ENCODE data around the gene IZUMO1. TPM values are rescaled to one million over a fixed set of nuclear protein-coding genes. Genes with fewer than 3 reads are reported as not detected.

IZUMO1 gene
- total and polyA plus RNA-seq, 9 of the 15 experiments (the other 6 are each of a cell fraction or from before 2014, with no cell fraction given) = 0.14 to 2.1 (median 0.73) TPM

DNA sequence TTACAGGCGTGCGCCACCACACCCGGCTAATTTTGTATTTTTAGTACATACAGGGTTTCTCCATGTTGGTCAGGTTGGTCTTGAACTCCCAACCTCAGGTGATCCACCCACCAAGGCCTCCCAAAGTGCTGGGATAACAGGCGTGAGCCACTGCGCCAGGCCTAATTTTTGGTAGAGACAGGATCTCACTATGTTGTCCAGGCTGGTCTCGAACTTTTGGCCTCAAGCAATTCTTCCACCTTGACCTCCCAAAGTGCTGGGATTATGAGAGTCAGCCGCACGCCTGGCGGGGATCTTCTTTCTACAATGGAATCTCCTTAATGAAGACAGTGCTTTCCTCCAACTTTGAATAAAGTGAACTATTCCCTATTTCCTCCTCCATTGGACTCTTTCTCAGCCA lies 12.1 kb downstream of the IZUMO1 start:
- CTCF ChIA-PET (ENCODE audit: low intra/inter-chr PET ratio) = no interaction called here
- no peaks in the 10 kb centered on the region for H3K36me3 ChIP-seq (ENCODE audit: control insufficient read depth, insufficient read depth, low read length)
- H2AFZ ChIP-seq (ENCODE audit: low read depth, low read length) = no peak overlapping the region
- POLR2A ChIA-PET = no interaction called here
- DNase-seq (ENCODE audit: extremely low read depth in 1 of 4, low spot score in 3 of 4) = no peak
- H3K27ac ChIP-seq (ENCODE audit: extremely low read depth, low read depth, low read length) = no peak overlapping the region
- H3K4me2 ChIP-seq (ENCODE audit: insufficient read depth, low read length) = no peak overlapping the region
- intact Hi-C loops (cut with micrococcal nuclease) (loop anchor here (5.0 kb wide), 1 partner anchor 87 kb away; the partner anchor contains the start of gene CA11), in situ Hi-C loops (cut with MboI) (no loop called here)
- no peaks in the 10 kb centered on the region for H4K20me1 ChIP-seq (replicated peaks; ENCODE audit: control insufficient read depth, insufficient read depth, low read length)
- H3K4me1 ChIP-seq (replicated peaks in 1 of 2; ENCODE audit: control insufficient read depth in 2 of 2, insufficient read depth in 2 of 2, low read length in 2 of 2) = peaks cover 19 to 31% of the 10 kb centered on the region in 2 experiments
- no peak overlapping the region for H3K4me3 ChIP-seq
- H3K9me3 ChIP-seq (replicated peaks; ENCODE audit: control insufficient read depth, insufficient read depth, low read depth, low read length) = no peaks in the 10 kb centered on the region
- 95% methylated on average over 5 of the region's 9 CpGs for WGBS (ENCODE audit: insufficient coverage, low coverage, missing lambda C conversion rate)
- H3K9ac ChIP-seq (ENCODE audit: insufficient read depth in 1 of 2, low read depth in 2 of 2, low read length in 2 of 2) = no peak overlapping the region
- no peaks in the 10 kb centered on the region for H3K27me3 ChIP-seq (ENCODE audit: control insufficient read depth in 2 of 2, insufficient read depth in 2 of 2, low read length in 2 of 2)
- TF ChIP-seq ZNF121 (CRISPR knock-in tag; conservative IDR thresholded peaks at IDR 0.05) = peak; percentile 84
- no peak for TF ChIP-seq NUFIP1 (IDR thresholded peaks at IDR 0.05; ENCODE audit: partially characterized antibody)
- TF ChIP-seq BCOR (IDR thresholded peaks at IDR 0.05) = peak; percentile 35; the same call in 1 of the 2 replicates
- H3K79me2 ChIP-seq (ENCODE audit: control insufficient read depth, insufficient read depth, low read length) = no peaks in the 10 kb centered on the region; the same call in 2 of the 3 replicates
- H3K9me1 ChIP-seq (ENCODE audit: control insufficient read depth, insufficient read depth, low read length) = no peaks in the 10 kb centered on the region
- FAIRE-seq = no peak
- no peak for ATAC-seq
- BruUV-seq (replicated peaks) = no TSS peak

DNA sequence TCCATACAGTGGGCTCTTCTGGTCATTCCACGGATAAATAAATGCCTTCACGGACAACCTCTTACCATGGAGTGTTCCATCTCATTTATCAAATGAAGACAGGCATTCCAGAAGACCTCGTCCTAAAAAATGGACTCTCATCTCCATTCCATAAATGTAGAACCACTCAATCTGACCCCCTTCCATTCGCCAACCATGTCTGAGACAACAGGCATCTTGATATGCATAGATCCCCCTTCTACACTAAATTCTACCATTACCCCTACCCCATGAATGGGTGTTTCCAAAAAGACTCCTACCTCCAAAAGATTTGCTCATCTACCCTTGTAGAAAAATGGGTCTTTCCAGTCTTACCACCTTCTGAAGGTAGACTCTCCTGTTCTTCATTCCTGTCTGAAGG lies 15.3 kb downstream of the IZUMO1 start:
- H3K9me1 ChIP-seq (ENCODE audit: control insufficient read depth, insufficient read depth, low read length) = no peaks in the 10 kb centered on the region
- H3K9me3 ChIP-seq (replicated peaks; ENCODE audit: control insufficient read depth, insufficient read depth, low read depth, low read length) = no peaks in the 10 kb centered on the region
- no TSS peak for BruUV-seq (replicated peaks)
- ChIA-PET CTCF (ENCODE audit: low intra/inter-chr PET ratio) (no interaction called here), POLR2A (no interaction called here)
- no peak for FAIRE-seq
- in situ Hi-C loops (cut with MboI) = no loop called here
- intact Hi-C loops (cut with micrococcal nuclease) = no loop called here
- peaks cover 0 to 8% of the 10 kb centered on the region in 2 experiments; a peak in 3 of 5 replicates for H3K4me1 ChIP-seq (replicated peaks in 1 of 2; ENCODE audit: control insufficient read depth in 2 of 2, insufficient read depth in 2 of 2, low read length in 2 of 2)
- no peak overlapping the region for H2AFZ ChIP-seq (ENCODE audit: low read depth, low read length)
- H3K4me3 ChIP-seq = no peak overlapping the region
- no peak for ATAC-seq
- H3K27ac ChIP-seq (ENCODE audit: extremely low read depth, low read depth, low read length) = no peak overlapping the region
- no peaks in the 10 kb centered on the region for H4K20me1 ChIP-seq (replicated peaks; ENCODE audit: control insufficient read depth, insufficient read depth, low read length)
- no peaks in the 10 kb centered on the region for H3K79me2 ChIP-seq (ENCODE audit: control insufficient read depth, insufficient read depth, low read length)
- no peak for DNase-seq (ENCODE audit: extremely low read depth in 1 of 4, low spot score in 3 of 4)
- TF ChIP-seq, protein P1, sequence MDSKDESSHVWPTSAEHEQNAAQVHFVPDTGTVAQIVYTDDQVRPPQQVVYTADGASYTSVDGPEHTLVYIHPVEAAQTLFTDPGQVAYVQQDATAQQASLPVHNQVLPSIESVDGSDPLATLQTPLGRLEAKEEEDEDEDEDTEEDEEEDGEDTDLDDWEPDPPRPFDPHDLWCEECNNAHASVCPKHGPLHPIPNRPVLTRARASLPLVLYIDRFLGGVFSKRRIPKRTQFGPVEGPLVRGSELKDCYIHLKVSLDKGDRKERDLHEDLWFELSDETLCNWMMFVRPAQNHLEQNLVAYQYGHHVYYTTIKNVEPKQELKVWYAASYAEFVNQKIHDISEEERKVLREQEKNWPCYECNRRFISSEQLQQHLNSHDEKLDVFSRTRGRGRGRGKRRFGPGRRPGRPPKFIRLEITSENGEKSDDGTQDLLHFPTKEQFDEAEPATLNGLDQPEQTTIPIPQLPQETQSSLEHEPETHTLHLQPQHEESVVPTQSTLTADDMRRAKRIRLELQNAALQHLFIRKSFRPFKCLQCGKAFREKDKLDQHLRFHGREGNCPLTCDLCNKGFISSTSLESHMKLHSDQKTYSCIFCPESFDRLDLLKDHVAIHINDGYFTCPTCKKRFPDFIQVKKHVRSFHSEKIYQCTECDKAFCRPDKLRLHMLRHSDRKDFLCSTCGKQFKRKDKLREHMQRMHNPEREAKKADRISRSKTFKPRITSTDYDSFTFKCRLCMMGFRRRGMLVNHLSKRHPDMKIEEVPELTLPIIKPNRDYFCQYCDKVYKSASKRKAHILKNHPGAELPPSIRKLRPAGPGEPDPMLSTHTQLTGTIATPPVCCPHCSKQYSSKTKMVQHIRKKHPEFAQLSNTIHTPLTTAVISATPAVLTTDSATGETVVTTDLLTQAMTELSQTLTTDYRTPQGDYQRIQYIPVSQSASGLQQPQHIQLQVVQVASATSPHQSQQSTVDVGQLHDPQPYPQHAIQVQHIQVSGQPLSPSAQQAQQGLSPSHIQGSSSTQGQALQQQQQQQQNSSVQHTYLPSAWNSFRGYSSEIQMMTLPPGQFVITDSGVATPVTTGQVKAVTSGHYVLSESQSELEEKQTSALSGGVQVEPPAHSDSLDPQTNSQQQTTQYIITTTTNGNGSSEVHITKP (IDR thresholded peaks at IDR 0.05; ENCODE audit: partially characterized antibody) = peak; percentile 62
- TF ChIP-seq ZNF561 (CRISPR knock-in tag; conservative IDR thresholded peaks at IDR 0.05) = no peak
- no peak overlapping the region for H3K9ac ChIP-seq (ENCODE audit: insufficient read depth in 1 of 2, low read depth in 2 of 2, low read length in 2 of 2)
- no peaks in the 10 kb centered on the region for H3K27me3 ChIP-seq (ENCODE audit: control insufficient read depth in 2 of 2, insufficient read depth in 2 of 2, low read length in 2 of 2)
- H3K36me3 ChIP-seq (ENCODE audit: control insufficient read depth, insufficient read depth, low read length) = peaks cover 3% of the 10 kb centered on the region; the same call in 1 of the 3 replicates
- no peak overlapping the region for H3K4me2 ChIP-seq (ENCODE audit: insufficient read depth, low read length)
- WGBS (ENCODE audit: insufficient coverage, low coverage, missing lambda C conversion rate) = 29% methylated on average over 4 of the region's 4 CpGs
